Lower leg skin (tissue), 3 donors: ENCODE measurements around the gene WNT6.

ENCODE experiments used
- POLR2A ChIP-seq, 2 donors: fragments of 450-650 bp; IDR thresholded peaks; one replicate each; pipeline ENCODE4 v1.6.1; 2016 to 2017; ENCODE audit warnings: antibody characterized with exemption in 2 of 2, mild to moderate bottlenecking in 1 of 2, moderate library complexity in 1 of 2
- TF ChIP-seq, protein P1 (sequence below), 3 donors: fragments of 450-650 bp; IDR thresholded peaks; one replicate each; pipeline ENCODE4 v1.5.1; 2016; ENCODE audit warnings: antibody characterized with exemption in 3 of 3, mild to moderate bottlenecking in 3 of 3, moderate library complexity in 2 of 3

DNA sequence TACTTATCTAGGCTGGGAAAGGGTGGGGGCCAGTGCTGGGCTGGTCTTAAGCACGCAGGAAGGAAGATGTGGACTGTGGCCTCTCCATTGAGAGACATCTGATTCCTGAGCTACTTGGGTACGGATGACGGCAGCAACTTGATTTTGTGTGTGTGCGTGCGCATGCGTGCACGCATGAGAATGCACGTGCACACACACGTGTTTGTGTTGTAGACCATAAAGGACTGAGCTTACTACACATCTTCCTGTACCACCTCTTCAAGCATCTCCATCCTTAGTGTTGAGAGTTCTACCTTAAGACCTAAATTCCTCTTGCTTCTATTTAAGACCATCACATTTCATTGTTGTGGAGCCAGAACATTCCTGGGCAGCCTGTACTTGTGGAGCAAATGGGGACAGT is 9.5 kb downstream of the WNT6 start:
- TF ChIP-seq, protein P1, sequence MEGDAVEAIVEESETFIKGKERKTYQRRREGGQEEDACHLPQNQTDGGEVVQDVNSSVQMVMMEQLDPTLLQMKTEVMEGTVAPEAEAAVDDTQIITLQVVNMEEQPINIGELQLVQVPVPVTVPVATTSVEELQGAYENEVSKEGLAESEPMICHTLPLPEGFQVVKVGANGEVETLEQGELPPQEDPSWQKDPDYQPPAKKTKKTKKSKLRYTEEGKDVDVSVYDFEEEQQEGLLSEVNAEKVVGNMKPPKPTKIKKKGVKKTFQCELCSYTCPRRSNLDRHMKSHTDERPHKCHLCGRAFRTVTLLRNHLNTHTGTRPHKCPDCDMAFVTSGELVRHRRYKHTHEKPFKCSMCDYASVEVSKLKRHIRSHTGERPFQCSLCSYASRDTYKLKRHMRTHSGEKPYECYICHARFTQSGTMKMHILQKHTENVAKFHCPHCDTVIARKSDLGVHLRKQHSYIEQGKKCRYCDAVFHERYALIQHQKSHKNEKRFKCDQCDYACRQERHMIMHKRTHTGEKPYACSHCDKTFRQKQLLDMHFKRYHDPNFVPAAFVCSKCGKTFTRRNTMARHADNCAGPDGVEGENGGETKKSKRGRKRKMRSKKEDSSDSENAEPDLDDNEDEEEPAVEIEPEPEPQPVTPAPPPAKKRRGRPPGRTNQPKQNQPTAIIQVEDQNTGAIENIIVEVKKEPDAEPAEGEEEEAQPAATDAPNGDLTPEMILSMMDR (IDR thresholded peaks at IDR 0.05) = no peak
- TF ChIP-seq POLR2A (IDR thresholded peaks at IDR 0.05) = no peak
